Transverse colon (tissue), 3 donors: ENCODE results near the gene OR4F15.

Experiments used
- CTCF ChIP-seq, 5 experiments: fragments of 200-600 bp in 3 of 5; fragments of 450-650 bp in 2 of 5; sonication (generic) in 3 of 5; IDR thresholded peaks; 1 replicate in 2 of 5; 2 replicates in 3 of 5; pipeline ENCODE4 v1.5.1; 2016 to 2017; ENCODE audit warnings: antibody characterized with exemption in 5 of 5, inconsistent platforms in 3 of 5, mild to moderate bottlenecking in 2 of 5, moderate library complexity in 1 of 5
- POLR2A ChIP-seq: fragments of 450-650 bp; IDR thresholded peaks from one replicate; pipeline ENCODE4 v1.6.1; 2016; ENCODE audit warnings: antibody characterized with exemption, mild to moderate bottlenecking, moderate library complexity

GRCh38 chr15:101820781-101821180 is 8.8 kb downstream of the OR4F15 start:
- TF ChIP-seq CTCF (IDR thresholded peaks at IDR 0.05): no peak
- no peak for TF ChIP-seq POLR2A
